Liver (tissue), 3 donors: ENCODE results near the gene TET3.

ENCODE experiments used
- EGR1 ChIP-seq, 2 donors: IDR thresholded peaks; 2 replicates each; pipeline ENCODE4 v1.6.1; 2016 to 2018; ENCODE audit warnings: antibody characterized with exemption in 2 of 2, low read depth in 2 of 2
- GABPA ChIP-seq, 2 donors: IDR thresholded peaks in 1 of 2; conservative IDR thresholded peaks in 1 of 2; 2 replicates each; pipeline ENCODE4 v1.6.1; 2016; ENCODE audit warnings: antibody characterized with exemption in 2 of 2, mild to moderate bottlenecking in 1 of 2, moderate library complexity in 1 of 2
- JUND ChIP-seq, 2 donors: IDR thresholded peaks; 2 replicates each; pipeline ENCODE4 v1.6.1; 2016; ENCODE audit warnings: antibody characterized with exemption in 2 of 2
- NR2F2 ChIP-seq: IDR thresholded peaks from 2 replicates; pipeline ENCODE4 v1.6.1; 2016; ENCODE audit warnings: antibody characterized with exemption
- RAD21 ChIP-seq, 2 donors: IDR thresholded peaks; 2 replicates each; pipeline ENCODE4 v1.6.1; 2016; ENCODE audit warnings: antibody characterized with exemption in 2 of 2, mild to moderate bottlenecking in 2 of 2
- RXRA ChIP-seq, 2 donors: IDR thresholded peaks; 2 replicates each; pipeline ENCODE4 v1.6.1; 2017 to 2018; ENCODE audit warnings: antibody characterized with exemption in 2 of 2, mild to moderate bottlenecking in 1 of 2
- SP1 ChIP-seq: IDR thresholded peaks from 2 replicates; pipeline ENCODE4 v1.6.1; 2018; ENCODE audit warnings: antibody characterized with exemption, mild to moderate bottlenecking
- TAF1 ChIP-seq: conservative IDR thresholded peaks from 2 replicates; pipeline ENCODE4 v1.6.1; 2016; ENCODE audit warnings: antibody characterized with exemption, mild to moderate bottlenecking
- YY1 ChIP-seq: IDR thresholded peaks from 2 replicates; pipeline ENCODE4 v1.6.1; 2016; ENCODE audit warnings: antibody characterized with exemption, mild to moderate bottlenecking
- TF ChIP-seq, protein P1 (sequence below): fragments of 150-350 bp; IDR thresholded peaks from 2 replicates; pipeline ENCODE4 v1.5.1; 2017; ENCODE audit warnings: improper control_type of control experiment, low read depth, low read length; ENCODE audit not compliant: missing input control
- TF ChIP-seq, protein P2 (sequence below): IDR thresholded peaks from 2 replicates; pipeline ENCODE4 v1.6.1; 2016; ENCODE audit warnings: antibody characterized with exemption
- TF ChIP-seq, protein P3 (sequence below): IDR thresholded peaks from 2 replicates; pipeline ENCODE4 v1.6.1; 2016; ENCODE audit warnings: antibody characterized with exemption
- TF ChIP-seq, protein P4 (sequence below): IDR thresholded peaks from 2 replicates; pipeline ENCODE4 v1.6.1; 2016; ENCODE audit warnings: antibody characterized with exemption, mild to moderate bottlenecking
- TF ChIP-seq, protein P5 (sequence below): IDR thresholded peaks from 2 replicates; pipeline ENCODE4 v1.6.1; 2016; ENCODE audit warnings: antibody characterized with exemption
- donor health status: healthy.
- donor health status: healthy.

DNA sequence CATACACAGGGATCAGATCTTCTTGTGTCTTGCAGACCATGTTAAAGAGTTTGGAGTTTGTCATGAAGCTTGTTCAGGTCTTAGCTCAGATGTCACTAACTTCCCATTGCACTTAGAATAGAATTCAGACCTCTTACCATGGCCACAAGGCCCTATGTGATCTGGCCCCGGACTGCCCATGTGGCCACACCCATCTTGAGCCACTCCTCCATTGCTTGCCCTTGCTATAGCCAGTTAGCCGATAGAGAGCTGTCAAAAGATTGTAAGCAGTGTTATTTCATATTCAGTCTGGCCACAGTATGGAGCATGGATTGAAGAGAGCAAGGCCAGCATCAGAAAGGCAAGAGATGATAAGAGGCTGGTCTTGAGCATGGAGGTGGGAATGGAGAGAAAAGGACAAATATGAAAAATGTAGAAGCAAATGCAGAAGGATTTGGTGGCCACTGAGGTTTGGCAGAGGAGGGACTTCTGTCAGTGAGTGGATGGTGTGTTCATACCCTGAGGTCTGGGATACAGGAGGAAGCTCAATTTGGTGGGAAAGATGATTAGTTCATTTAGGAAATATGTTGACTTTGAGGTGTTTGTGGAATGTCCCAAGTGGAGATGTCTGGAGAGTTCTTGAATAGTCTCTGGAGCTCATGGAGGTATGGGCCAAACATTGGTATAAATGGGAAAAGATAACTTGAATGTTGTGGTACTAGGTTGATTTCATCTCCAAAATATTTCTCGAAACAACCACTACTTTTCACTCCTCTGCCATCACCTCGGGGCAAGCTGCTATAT, 47.4 kb upstream of the TET3 start:
- TF ChIP-seq, protein P1, sequence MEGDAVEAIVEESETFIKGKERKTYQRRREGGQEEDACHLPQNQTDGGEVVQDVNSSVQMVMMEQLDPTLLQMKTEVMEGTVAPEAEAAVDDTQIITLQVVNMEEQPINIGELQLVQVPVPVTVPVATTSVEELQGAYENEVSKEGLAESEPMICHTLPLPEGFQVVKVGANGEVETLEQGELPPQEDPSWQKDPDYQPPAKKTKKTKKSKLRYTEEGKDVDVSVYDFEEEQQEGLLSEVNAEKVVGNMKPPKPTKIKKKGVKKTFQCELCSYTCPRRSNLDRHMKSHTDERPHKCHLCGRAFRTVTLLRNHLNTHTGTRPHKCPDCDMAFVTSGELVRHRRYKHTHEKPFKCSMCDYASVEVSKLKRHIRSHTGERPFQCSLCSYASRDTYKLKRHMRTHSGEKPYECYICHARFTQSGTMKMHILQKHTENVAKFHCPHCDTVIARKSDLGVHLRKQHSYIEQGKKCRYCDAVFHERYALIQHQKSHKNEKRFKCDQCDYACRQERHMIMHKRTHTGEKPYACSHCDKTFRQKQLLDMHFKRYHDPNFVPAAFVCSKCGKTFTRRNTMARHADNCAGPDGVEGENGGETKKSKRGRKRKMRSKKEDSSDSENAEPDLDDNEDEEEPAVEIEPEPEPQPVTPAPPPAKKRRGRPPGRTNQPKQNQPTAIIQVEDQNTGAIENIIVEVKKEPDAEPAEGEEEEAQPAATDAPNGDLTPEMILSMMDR = no peak
- TF ChIP-seq EGR1 (IDR thresholded peaks at IDR 0.05; ENCODE audit: low read depth in 2 of 2) (no peak), JUND (IDR thresholded peaks at IDR 0.05) (no peak), GABPA (IDR thresholded peaks at IDR 0.05 in 1 of 2, conservative IDR thresholded peaks at IDR 0.05 in 1 of 2) (no peak), RAD21 (IDR thresholded peaks at IDR 0.05) (no peak), SP1 (no peak), TAF1 (no peak), YY1 (no peak), NR2F2 (no peak), RXRA (IDR thresholded peaks at IDR 0.05) (no peak)
- TF ChIP-seq, protein P2, sequence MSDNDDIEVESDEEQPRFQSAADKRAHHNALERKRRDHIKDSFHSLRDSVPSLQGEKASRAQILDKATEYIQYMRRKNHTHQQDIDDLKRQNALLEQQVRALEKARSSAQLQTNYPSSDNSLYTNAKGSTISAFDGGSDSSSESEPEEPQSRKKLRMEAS = no peak
- TF ChIP-seq, protein P3, sequence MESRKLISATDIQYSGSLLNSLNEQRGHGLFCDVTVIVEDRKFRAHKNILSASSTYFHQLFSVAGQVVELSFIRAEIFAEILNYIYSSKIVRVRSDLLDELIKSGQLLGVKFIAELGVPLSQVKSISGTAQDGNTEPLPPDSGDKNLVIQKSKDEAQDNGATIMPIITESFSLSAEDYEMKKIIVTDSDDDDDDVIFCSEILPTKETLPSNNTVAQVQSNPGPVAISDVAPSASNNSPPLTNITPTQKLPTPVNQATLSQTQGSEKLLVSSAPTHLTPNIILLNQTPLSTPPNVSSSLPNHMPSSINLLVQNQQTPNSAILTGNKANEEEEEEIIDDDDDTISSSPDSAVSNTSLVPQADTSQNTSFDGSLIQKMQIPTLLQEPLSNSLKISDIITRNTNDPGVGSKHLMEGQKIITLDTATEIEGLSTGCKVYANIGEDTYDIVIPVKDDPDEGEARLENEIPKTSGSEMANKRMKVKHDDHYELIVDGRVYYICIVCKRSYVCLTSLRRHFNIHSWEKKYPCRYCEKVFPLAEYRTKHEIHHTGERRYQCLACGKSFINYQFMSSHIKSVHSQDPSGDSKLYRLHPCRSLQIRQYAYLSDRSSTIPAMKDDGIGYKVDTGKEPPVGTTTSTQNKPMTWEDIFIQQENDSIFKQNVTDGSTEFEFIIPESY = no peak
- TF ChIP-seq, protein P4, sequence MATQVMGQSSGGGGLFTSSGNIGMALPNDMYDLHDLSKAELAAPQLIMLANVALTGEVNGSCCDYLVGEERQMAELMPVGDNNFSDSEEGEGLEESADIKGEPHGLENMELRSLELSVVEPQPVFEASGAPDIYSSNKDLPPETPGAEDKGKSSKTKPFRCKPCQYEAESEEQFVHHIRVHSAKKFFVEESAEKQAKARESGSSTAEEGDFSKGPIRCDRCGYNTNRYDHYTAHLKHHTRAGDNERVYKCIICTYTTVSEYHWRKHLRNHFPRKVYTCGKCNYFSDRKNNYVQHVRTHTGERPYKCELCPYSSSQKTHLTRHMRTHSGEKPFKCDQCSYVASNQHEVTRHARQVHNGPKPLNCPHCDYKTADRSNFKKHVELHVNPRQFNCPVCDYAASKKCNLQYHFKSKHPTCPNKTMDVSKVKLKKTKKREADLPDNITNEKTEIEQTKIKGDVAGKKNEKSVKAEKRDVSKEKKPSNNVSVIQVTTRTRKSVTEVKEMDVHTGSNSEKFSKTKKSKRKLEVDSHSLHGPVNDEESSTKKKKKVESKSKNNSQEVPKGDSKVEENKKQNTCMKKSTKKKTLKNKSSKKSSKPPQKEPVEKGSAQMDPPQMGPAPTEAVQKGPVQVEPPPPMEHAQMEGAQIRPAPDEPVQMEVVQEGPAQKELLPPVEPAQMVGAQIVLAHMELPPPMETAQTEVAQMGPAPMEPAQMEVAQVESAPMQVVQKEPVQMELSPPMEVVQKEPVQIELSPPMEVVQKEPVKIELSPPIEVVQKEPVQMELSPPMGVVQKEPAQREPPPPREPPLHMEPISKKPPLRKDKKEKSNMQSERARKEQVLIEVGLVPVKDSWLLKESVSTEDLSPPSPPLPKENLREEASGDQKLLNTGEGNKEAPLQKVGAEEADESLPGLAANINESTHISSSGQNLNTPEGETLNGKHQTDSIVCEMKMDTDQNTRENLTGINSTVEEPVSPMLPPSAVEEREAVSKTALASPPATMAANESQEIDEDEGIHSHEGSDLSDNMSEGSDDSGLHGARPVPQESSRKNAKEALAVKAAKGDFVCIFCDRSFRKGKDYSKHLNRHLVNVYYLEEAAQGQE = no peak
- TF ChIP-seq, protein P5, sequence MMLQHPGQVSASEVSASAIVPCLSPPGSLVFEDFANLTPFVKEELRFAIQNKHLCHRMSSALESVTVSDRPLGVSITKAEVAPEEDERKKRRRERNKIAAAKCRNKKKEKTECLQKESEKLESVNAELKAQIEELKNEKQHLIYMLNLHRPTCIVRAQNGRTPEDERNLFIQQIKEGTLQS = no peak
